SK-N-SH treated with all-trans-retinoic acid at 6 μM for 48 hours (cell line): ENCODE measurements around the gene PM20D1.

ENCODE experiments used
- ATAC-seq: fragments of 200-7000 bp; cut with Tn5 transposase; 3 replicates; pipeline ENCODE4 v1.9.1; 2020; ENCODE audit warnings: mild to moderate bottlenecking, moderate library complexity
- ARNTL ChIP-seq: fragments of 450-650 bp; formaldehyde crosslinking; IDR thresholded peaks from 2 replicates; pipeline ENCODE4 v1.5.0; 2020; ENCODE audit warnings: low read depth, mild to moderate bottlenecking, moderate library complexity, borderline replicate concordance
- BACH2 ChIP-seq: fragments of 250-450 bp; sonication (Bioruptor Pico); IDR thresholded peaks from 2 replicates; pipeline ENCODE4 v1.9.0; 2021; ENCODE audit warnings: mild to moderate bottlenecking, borderline replicate concordance
- CREB5 ChIP-seq: fragments of 250-450 bp; sonication (Bioruptor Pico); IDR thresholded peaks from 2 replicates; pipeline ENCODE4 v1.5.1; 2020; ENCODE audit warnings: low read depth, mild to moderate bottlenecking, moderate library complexity
- ESRRG ChIP-seq: fragments of 250-450 bp; sonication (Bioruptor Pico); IDR thresholded peaks from 2 replicates; pipeline ENCODE4 v1.6.1; 2021; ENCODE audit warnings: mild to moderate bottlenecking
- ISL1 ChIP-seq: fragments of 250-450 bp; sonication (Bioruptor Pico); IDR thresholded peaks from 2 replicates; pipeline ENCODE4 v2.1.2; 2022; ENCODE audit warnings: mild to moderate bottlenecking, moderate library complexity
- OSR1 ChIP-seq: fragments of 250-450 bp; sonication (Bioruptor Pico); IDR thresholded peaks from 2 replicates; pipeline ENCODE4 v1.8.0; 2022; ENCODE audit warnings: moderate library complexity, mild to moderate bottlenecking, inconsistent platforms
- PPARA ChIP-seq: fragments of 250-450 bp; sonication (Bioruptor Pico); IDR thresholded peaks from 2 replicates; pipeline ENCODE4 v1.5.0; 2020; ENCODE audit warnings: mild to moderate bottlenecking, borderline replicate concordance
- RARB ChIP-seq: fragments of 250-450 bp; sonication (Bioruptor Pico); IDR thresholded peaks from 2 replicates; pipeline ENCODE4 v1.8.0; 2021; ENCODE audit warnings: mild to moderate bottlenecking, moderate library complexity
- SNAI2 ChIP-seq: fragments of 250-450 bp; sonication (Bioruptor Pico); IDR thresholded peaks from 2 replicates; pipeline ENCODE4 v1.5.0; 2020; ENCODE audit warnings: mild to moderate bottlenecking, moderate library complexity
- TCF4 ChIP-seq: fragments of 250-450 bp; sonication (Bioruptor Pico); IDR thresholded peaks from 2 replicates; pipeline ENCODE4 v1.8.0; 2021; ENCODE audit warnings: mild to moderate bottlenecking, moderate library complexity, borderline replicate concordance
- TOX ChIP-seq: fragments of 250-450 bp; sonication (Bioruptor Pico); IDR thresholded peaks from 2 replicates; pipeline ENCODE4 v1.8.0; 2021; ENCODE audit warnings: mild to moderate bottlenecking, moderate library complexity, borderline replicate concordance
- ZC3H10 ChIP-seq: fragments of 250-450 bp; sonication (Bioruptor Pico); IDR thresholded peaks from 2 replicates; pipeline ENCODE4 v1.5.1; 2021; ENCODE audit warnings: mild to moderate bottlenecking, moderate library complexity
- ZFP3 ChIP-seq: fragments of 250-450 bp; sonication (Bioruptor Pico); IDR thresholded peaks from 2 replicates; pipeline ENCODE4 v1.5.0; 2020; ENCODE audit warnings: mild to moderate bottlenecking, moderate library complexity
- ZFP30 ChIP-seq: fragments of 450-650 bp; formaldehyde crosslinking; IDR thresholded peaks from 2 replicates; pipeline ENCODE4 v1.5.0; 2022; ENCODE audit warnings: mild to moderate bottlenecking, moderate library complexity
- ZNF565 ChIP-seq: fragments of 450-650 bp; formaldehyde crosslinking; conservative IDR thresholded peaks from 2 replicates; pipeline ENCODE4 v1.5.0; 2020; ENCODE audit warnings: low read depth, mild to moderate bottlenecking, moderate library complexity
- ZNF8 ChIP-seq: fragments of 450-650 bp; formaldehyde crosslinking; IDR thresholded peaks from 2 replicates; pipeline ENCODE4 v1.5.0; 2020; ENCODE audit warnings: mild to moderate bottlenecking, moderate library complexity
- TF ChIP-seq, protein P1 (sequence below): fragments of 250-450 bp; sonication (Bioruptor Pico); IDR thresholded peaks from 2 replicates; pipeline ENCODE4 v1.5.1; 2021; ENCODE audit warnings: mild to moderate bottlenecking, moderate library complexity
- TF ChIP-seq, protein P2 (sequence below): fragments of 250-450 bp; sonication (Bioruptor Pico); IDR thresholded peaks from 2 replicates; pipeline ENCODE4 v1.8.0; 2021; ENCODE audit warnings: low read depth, mild to moderate bottlenecking, moderate library complexity, borderline replicate concordance
- TF ChIP-seq, protein P3 (sequence below): fragments of 250-450 bp; sonication (Bioruptor Pico); IDR thresholded peaks from 2 replicates; pipeline ENCODE4 v1.8.0; 2020; ENCODE audit warnings: mild to moderate bottlenecking, moderate library complexity, borderline replicate concordance

Gene PM20D1

GRCh38 chr1:205805082-205805711 lies 44.7 kb downstream of the PM20D1 start:
- ATAC-seq, result no peak; the same call in 2 of the 3 replicates
- TF ChIP-seq, protein P1, sequence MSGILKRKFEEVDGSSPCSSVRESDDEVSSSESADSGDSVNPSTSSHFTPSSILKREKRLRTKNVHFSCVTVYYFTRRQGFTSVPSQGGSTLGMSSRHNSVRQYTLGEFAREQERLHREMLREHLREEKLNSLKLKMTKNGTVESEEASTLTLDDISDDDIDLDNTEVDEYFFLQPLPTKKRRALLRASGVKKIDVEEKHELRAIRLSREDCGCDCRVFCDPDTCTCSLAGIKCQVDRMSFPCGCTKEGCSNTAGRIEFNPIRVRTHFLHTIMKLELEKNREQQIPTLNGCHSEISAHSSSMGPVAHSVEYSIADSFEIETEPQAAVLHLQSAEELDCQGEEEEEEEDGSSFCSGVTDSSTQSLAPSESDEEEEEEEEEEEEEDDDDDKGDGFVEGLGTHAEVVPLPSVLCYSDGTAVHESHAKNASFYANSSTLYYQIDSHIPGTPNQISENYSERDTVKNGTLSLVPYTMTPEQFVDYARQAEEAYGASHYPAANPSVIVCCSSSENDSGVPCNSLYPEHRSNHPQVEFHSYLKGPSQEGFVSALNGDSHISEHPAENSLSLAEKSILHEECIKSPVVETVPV (CRISPR knock-in tag), result no peak
- TF ChIP-seq ESRRG (CRISPR knock-in tag) (no peak), ZNF565 (no peak), SNAI2 (CRISPR knock-in tag) (no peak), ZNF8 (CRISPR knock-in tag) (no peak), ARNTL (CRISPR knock-in tag) (no peak), TCF4 (no peak), BACH2 (no peak), OSR1 (CRISPR knock-in tag) (no peak)
- TF ChIP-seq, protein P2, sequence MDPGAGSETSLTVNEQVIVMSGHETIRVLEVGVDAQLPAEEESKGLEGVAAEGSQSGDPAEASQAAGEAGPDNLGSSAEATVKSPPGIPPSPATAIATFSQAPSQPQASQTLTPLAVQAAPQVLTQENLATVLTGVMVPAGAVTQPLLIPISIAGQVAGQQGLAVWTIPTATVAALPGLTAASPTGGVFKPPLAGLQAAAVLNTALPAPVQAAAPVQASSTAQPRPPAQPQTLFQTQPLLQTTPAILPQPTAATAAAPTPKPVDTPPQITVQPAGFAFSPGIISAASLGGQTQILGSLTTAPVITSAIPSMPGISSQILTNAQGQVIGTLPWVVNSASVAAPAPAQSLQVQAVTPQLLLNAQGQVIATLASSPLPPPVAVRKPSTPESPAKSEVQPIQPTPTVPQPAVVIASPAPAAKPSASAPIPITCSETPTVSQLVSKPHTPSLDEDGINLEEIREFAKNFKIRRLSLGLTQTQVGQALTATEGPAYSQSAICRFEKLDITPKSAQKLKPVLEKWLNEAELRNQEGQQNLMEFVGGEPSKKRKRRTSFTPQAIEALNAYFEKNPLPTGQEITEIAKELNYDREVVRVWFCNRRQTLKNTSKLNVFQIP (CRISPR knock-in tag), result no peak
- TF ChIP-seq, protein P3, sequence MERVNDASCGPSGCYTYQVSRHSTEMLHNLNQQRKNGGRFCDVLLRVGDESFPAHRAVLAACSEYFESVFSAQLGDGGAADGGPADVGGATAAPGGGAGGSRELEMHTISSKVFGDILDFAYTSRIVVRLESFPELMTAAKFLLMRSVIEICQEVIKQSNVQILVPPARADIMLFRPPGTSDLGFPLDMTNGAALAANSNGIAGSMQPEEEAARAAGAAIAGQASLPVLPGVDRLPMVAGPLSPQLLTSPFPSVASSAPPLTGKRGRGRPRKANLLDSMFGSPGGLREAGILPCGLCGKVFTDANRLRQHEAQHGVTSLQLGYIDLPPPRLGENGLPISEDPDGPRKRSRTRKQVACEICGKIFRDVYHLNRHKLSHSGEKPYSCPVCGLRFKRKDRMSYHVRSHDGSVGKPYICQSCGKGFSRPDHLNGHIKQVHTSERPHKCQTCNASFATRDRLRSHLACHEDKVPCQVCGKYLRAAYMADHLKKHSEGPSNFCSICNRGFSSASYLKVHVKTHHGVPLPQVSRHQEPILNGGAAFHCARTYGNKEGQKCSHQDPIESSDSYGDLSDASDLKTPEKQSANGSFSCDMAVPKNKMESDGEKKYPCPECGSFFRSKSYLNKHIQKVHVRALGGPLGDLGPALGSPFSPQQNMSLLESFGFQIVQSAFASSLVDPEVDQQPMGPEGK, result no peak

GRCh38 chr1:205804605-205805004 lies 45.3 kb downstream of the PM20D1 start:
- no peak for ATAC-seq
- TF ChIP-seq SNAI2 (CRISPR knock-in tag) (no peak), ARNTL (CRISPR knock-in tag) (no peak), BACH2 (no peak)
- TF ChIP-seq, protein P2 (CRISPR knock-in tag), result no peak
- TF ChIP-seq, protein P1 (CRISPR knock-in tag), result no peak

GRCh38 chr1:205803986-205804385 lies 45.9 kb downstream of the PM20D1 start:
- TF ChIP-seq ZFP3 (CRISPR knock-in tag), result no peak
- TF ChIP-seq, protein P2 (CRISPR knock-in tag), result no peak
- TF ChIP-seq ZNF8 (CRISPR knock-in tag), result no peak
- no peak for TF ChIP-seq ARNTL (CRISPR knock-in tag)
- TF ChIP-seq TOX, result no peak
- TF ChIP-seq ZFP30 (CRISPR knock-in tag), result no peak
- TF ChIP-seq, all 23 proteins: peak for 0
- ATAC-seq, result no peak

DNA sequence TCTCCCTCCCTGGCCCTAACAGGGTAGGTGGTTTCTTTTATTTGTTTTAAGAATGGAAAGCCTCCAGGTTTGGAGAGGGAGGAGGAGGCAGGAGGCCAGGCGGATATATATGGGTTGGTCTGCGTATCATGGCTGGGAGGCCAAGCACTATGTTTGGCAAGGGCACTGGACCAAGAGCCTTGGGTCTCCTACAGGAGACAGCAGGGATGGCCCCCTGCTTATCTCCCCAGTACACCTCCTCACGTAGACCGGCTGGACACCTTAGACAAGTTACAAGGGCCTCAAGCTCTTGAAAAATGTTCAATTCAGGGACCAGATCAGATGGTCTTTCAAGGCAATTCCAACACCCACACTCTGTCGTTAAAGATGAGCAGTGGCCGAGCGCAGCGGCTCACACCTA lies 47.9 kb downstream of the PM20D1 start:
- TF ChIP-seq OSR1 (CRISPR knock-in tag), result no peak
- no peak for TF ChIP-seq ARNTL (CRISPR knock-in tag)
- no peak for TF ChIP-seq PPARA (CRISPR knock-in tag)
- no peak for TF ChIP-seq ZNF565
- no peak for TF ChIP-seq CREB5 (CRISPR knock-in tag)
- no peak for TF ChIP-seq RARB (CRISPR knock-in tag)
- TF ChIP-seq TOX, result no peak
- no peak for TF ChIP-seq TCF4
- TF ChIP-seq ISL1 (CRISPR knock-in tag), result no peak
- no peak for TF ChIP-seq ZC3H10 (CRISPR knock-in tag)
- ATAC-seq, result no peak
